ENCODE data around the gene SPN. TPM values are rescaled to one million over a fixed set of nuclear protein-coding genes. Genes with fewer than 3 reads are reported as not detected.
"Not testable (repeated sequence)": the region's sequence is repeated elsewhere in the genome, so short reads cannot be mapped to it uniquely, and the experiment has no call there.

The SPN gene
- total and polyA plus RNA-seq, 11 donors = 0.44 to 17.0 (median 1.3) TPM

DNA sequence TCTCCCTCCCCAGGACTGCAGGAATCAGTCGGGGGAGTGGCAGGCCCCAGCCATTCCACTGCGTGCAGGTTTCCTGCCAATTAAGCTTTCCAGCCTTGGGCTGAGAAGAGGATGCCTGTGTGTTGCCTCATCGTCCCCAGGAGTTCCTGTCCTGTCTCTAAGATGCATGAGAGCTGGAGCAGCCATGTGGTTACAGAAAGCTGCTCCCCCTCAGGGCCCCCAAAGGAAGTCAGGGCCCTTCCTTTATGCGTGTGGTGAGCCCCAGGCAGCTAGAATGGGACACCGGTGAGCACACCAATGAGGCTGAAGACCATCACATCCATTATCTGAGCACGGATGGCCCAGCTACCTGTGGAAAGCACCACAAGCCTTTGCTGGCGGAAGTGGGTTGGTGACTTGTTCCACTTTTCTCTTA lies 35.4 kb upstream of the SPN start:
- WGBS, 4 donors = 42 to 59% (median 44%) methylated on average over 3 to 5 of the region's 7 CpGs; no CpG with 5 or more reads in 1 of the 4 donors
- peak in 1 of 4 donors; percentile 15 for ATAC-seq
- H3K4me1 ChIP-seq; H3K4me3 ChIP-seq; H3K27me3 ChIP-seq; H3K36me3 ChIP-seq; intact Hi-C loops (cut with DNase I); DNase-seq; H3K9me3 ChIP-seq; H3K27ac ChIP-seq: not testable (repeated sequence)

DNA sequence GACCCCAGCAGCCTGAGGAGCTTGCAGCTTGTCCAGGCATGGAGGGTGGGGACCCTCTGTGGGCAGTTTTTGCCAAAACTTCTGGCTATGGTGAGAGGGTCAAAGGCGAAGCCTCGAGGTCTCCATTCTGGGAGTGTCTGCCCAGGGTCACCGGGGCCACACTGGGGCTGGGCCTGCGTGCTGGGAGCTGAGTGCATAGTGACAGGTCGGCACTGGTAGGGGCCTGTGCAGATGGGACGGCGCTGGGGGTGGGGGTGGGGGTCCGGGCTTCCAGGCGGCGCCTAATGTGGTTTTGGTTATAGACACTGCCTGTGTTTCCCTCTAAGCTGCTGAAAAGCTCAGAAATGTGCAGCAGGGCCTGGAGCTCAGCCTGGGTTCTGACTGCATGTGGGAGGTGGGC lies 34.3 kb upstream of the SPN start:
- ATAC-seq; H3K27me3 ChIP-seq; DNase-seq; H3K4me3 ChIP-seq; H3K4me1 ChIP-seq; H3K36me3 ChIP-seq; intact Hi-C loops (cut with DNase I); H3K9me3 ChIP-seq; H3K27ac ChIP-seq: not testable (repeated sequence)
- WGBS, 4 donors = 79 to 100% (median 82%) methylated on average over 2 to 8 of the region's 10 CpGs; no CpG with 5 or more reads in 1 of the 4 donors

DNA sequence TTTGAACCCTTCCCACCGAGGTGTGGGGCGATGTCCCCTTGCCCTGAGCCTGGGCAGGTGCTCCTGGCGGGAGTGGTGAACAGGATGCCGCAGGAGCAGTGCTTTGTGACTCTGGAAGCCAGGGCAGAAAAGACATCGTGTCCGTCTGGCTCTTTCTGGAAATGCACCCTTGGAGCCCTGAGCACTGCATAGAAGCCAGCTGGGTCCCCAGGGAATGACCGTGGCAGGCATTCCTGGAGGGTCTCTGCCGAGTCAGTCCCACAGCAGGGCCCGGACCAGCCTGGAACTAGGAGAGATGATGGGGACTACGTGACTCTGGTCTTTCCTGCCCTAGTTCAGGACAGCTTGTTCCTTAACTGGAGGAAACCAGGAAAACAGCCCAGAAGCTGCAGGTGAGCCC lies 33.7 kb upstream of the SPN start:
- H3K27me3 ChIP-seq; H3K36me3 ChIP-seq; H3K27ac ChIP-seq; H3K4me3 ChIP-seq; DNase-seq; intact Hi-C loops (cut with DNase I); H3K4me1 ChIP-seq; H3K9me3 ChIP-seq: not testable (repeated sequence)
- ATAC-seq = peak in 2 of 4 donors; percentile 13 to 25
- 74 to 77% (median 76%) methylated on average over 7 to 10 of the region's 10 CpGs for WGBS, 4 donors

DNA sequence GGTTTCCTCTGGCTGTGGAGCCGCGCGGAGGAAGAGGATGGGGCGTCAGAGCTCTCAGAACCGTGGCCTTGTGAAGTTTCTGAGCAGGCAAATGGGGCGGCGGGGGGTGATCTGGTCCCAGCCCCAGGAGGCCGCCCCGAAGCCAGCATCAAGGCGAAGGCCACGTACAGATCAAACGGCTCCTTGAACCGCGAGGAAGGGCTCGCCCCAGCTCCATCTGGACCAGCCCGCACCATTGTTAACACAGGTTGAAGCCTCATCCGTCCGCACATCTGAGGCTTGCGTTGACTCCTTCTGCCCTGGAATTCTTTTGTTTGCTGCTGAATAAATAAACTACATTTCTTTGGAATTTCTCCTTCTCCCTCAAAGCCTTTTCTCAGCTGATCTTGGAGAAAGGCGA lies 31.4 kb upstream of the SPN start:
- DNase-seq = not testable (repeated sequence)

DNA sequence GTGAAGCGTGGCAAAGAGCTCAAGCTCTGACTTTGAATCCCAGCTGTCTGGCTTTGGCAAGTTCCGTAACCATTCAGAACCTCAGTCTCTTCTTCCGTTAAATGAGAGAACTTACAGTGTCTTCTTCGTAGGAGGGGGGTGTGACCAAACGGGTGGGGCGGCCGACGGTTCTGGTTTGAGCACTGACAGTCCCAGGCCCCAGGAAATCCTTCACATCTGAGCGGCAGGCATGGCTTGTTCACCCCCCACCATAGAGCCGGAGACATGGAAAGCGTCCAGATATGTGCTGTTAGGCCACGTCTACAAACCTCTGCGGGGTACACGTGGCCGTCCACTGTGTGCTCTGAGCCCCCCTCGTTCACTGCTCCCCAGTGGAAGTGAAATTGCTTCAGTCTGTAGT lies 27.1 kb upstream of the SPN start:
- H3K36me3 ChIP-seq; H3K27ac ChIP-seq; ATAC-seq; H3K27me3 ChIP-seq; H3K9me3 ChIP-seq; intact Hi-C loops (cut with DNase I); DNase-seq; H3K4me3 ChIP-seq; H3K4me1 ChIP-seq: not testable (repeated sequence)
- 52 to 83% (median 73%) methylated on average over 7 to 15 of the region's 16 CpGs for WGBS, 4 donors

More for the DNA sequence above, 31.4 kb upstream of the SPN start:
- H3K27ac ChIP-seq; H3K27me3 ChIP-seq; H3K36me3 ChIP-seq; H3K4me1 ChIP-seq; intact Hi-C loops (cut with DNase I); H3K9me3 ChIP-seq; ATAC-seq; H3K4me3 ChIP-seq: not testable (repeated sequence)
- WGBS, 4 donors = 63 to 80% (median 69%) methylated on average over 19 to 20 of the region's 20 CpGs

DNA sequence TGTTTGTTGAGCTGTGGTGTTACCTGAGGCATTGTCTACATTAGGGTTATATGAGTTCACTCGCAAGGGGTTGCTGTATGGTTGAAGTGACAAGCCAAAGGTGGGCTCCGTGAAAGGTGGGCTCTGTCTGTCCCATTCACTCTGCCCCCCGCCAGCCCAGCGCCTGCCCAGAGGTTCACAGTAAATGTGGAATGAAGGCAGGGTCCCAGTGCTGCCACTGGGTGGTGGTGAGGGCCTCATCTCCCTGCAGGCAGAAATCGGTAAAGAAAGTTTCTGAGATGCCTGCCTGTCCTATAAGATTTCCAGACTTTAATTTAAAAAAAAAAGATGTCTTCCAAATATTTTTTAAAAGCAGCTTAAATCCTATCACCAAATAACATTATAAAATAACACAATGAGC lies 26.7 kb upstream of the SPN start:
- H3K4me3 ChIP-seq; H3K36me3 ChIP-seq; H3K9me3 ChIP-seq; H3K27me3 ChIP-seq; intact Hi-C loops (cut with DNase I); H3K27ac ChIP-seq; DNase-seq; H3K4me1 ChIP-seq: not testable (repeated sequence)
- WGBS, 4 donors = 0 to 41% (median 24%) methylated on average over 1 of the region's 5 CpGs
- ATAC-seq = peak in 2 of 4 donors; percentile 29 to 44

DNA sequence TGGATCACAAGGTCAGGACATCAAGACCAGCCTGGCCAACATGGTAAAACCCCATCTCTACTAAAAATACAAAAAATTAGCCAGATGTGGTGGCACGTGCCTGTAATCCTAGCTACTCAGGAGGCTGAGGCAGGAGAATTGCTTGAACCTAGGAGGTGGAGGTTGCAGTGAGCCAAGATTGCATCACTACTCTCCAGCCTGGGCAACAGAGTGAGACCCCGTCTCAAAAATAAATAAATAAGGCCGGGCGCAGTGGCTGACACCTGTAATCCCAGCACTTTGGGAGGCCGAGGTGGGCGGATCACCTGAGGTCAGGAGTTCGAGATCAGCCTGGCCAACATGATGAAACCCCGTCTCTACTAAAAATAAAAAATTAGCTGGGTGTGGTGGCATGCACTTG lies 24.3 kb upstream of the SPN start:
- ATAC-seq; intact Hi-C loops (cut with DNase I); H3K4me1 ChIP-seq; H3K9me3 ChIP-seq; H3K36me3 ChIP-seq; H3K4me3 ChIP-seq; DNase-seq; H3K27ac ChIP-seq; H3K27me3 ChIP-seq: not testable (repeated sequence)
- WGBS, 4 donors = 96 to 98% (median 96%) methylated on average over 8 of the region's 8 CpGs

DNA sequence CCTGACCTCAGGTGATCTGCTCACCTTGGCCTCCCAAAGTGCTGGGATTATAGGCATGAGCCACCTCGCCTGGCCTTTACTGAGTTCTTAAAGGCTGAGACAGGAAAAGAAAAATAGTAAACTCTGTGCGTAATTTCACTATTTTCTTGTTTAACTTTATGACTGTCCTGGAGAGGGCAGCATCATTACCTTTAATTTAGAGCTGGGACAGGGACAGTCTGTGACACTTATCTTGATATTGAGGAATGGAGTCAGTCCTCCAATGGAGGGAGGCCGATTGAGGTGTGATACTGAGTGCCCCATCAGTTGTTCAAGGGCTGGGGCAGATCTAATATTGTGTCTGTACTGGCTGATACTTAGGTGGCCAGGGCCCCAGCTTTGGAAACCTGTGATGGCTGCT lies 21.5 kb upstream of the SPN start:
- Histone ChIP-seq H3K9me3 (no peaks in the 10 kb centered on the region), H3K4me1 (peaks cover 0 to 26% (median 0%) of the 10 kb centered on the region in 12 donors), H3K4me3 (no peak overlapping the region), H3K27ac (no peak overlapping the region), H3K27me3 (no peaks in the 10 kb centered on the region), H3K36me3 (no peaks in the 10 kb centered on the region)
- TF ChIP-seq, protein P1, sequence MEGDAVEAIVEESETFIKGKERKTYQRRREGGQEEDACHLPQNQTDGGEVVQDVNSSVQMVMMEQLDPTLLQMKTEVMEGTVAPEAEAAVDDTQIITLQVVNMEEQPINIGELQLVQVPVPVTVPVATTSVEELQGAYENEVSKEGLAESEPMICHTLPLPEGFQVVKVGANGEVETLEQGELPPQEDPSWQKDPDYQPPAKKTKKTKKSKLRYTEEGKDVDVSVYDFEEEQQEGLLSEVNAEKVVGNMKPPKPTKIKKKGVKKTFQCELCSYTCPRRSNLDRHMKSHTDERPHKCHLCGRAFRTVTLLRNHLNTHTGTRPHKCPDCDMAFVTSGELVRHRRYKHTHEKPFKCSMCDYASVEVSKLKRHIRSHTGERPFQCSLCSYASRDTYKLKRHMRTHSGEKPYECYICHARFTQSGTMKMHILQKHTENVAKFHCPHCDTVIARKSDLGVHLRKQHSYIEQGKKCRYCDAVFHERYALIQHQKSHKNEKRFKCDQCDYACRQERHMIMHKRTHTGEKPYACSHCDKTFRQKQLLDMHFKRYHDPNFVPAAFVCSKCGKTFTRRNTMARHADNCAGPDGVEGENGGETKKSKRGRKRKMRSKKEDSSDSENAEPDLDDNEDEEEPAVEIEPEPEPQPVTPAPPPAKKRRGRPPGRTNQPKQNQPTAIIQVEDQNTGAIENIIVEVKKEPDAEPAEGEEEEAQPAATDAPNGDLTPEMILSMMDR (IDR thresholded peaks at IDR 0.05) = no peak
- no peak for TF ChIP-seq POLR2A (IDR thresholded peaks at IDR 0.05)
- intact Hi-C loops (cut with DNase I) = no loop called here
- WGBS, 4 donors = 54 to 65% (median 62%) methylated on average over 3 of the region's 3 CpGs
- DNase-seq (no peak), ATAC-seq (no peak)
